HK-2 (cell line): Measurements from ENCODE around the gene GOLGA6L24.
"Not testable (repeated sequence)": the region's sequence is repeated elsewhere in the genome, so short reads cannot be mapped to it uniquely, and the experiment has no call there.

Experiments
- DNase-seq: peaks from one replicate; pipeline ENCODE4 v3.0.0-alpha.2; 2018; ENCODE audit not compliant: unreplicated experiment

Gene GOLGA6L24

GRCh38 chr15:28357984-28358383 lies at the start of gene GOLGA6L24:
Gene GOLGA6L24, minus strand, starts transcription at chr15:28358084. Its CDS starts 61 bp downstream, at chr15:28358023.
- not testable (repeated sequence) for DNase-seq

- not testable (repeated sequence) for DNase-seq
These were observed 45.0 kb upstream of the GOLGA6L24 start for GRCh38 chr15:28402774-28403435.

DNA sequence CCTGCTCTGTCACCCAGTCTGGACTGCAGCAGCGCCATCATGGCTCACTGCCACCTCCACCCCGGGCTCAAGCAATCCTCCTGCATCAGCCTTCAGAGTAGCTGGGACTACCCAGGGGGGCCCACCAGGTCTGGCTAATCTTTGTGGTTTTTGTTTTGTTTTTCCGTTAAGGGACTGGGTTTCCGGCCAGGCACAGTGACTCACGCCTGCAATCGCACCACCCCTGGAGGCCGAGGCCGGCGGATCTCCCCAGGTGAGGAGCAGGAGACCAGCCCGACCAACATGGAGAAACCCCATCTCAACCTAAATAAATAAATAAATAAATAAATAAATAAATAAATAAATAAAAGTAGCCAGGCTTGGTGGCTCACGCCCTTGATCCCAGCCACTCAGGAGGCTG lies 38.1 kb upstream of the GOLGA6L24 start:
- not testable (repeated sequence) for DNase-seq

DNA sequence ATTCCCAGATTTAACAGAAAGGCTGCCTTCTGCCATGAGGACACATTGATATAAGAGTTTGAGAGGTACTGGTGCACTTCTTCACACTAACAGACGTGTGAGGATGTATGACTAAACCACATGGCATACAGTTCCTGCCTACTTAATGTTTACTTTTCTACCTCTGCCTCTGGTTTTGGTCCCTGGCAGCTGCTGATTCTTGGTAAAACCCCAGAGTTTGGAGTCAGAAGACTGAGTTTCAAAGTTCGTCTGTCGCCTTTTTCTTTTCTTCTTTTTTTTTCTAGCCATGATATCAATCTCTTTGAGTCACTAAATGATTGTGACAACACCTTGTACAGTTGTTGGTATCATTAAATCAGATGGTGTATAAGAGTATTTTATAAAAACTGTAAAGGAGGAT lies 22.2 kb upstream of the GOLGA6L24 start:
- not testable (repeated sequence) for DNase-seq

GRCh38 chr15:28378364-28378763 lies 20.5 kb upstream of the GOLGA6L24 start, which contains the start of gene GOLGA8F:
Gene GOLGA8F, plus strand, starts transcription at chr15:28378664. Its CDS starts 98 bp downstream, at chr15:28378762.
- DNase-seq = not testable (repeated sequence)

DNA sequence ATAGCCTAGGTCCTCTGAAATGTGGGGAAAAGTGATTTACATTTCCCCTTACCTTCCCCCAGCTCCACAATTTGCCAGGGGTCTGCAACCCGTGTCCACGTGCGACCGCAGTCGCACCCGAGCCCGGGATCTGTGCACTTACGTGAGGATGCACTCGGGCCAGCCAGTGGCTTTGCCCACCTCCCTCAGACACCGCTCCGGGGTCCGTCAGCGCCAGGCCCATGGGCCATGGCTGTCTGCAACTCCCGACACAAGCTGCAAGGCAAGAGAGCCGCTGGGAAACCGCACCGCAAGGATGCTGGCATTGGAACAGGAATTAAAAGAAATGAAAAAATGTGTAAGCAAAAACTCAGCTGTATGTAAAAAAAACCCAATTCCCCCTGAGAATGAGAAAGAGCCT lies 7.6 kb upstream of the GOLGA6L24 start:
- DNase-seq = not testable (repeated sequence)

DNA sequence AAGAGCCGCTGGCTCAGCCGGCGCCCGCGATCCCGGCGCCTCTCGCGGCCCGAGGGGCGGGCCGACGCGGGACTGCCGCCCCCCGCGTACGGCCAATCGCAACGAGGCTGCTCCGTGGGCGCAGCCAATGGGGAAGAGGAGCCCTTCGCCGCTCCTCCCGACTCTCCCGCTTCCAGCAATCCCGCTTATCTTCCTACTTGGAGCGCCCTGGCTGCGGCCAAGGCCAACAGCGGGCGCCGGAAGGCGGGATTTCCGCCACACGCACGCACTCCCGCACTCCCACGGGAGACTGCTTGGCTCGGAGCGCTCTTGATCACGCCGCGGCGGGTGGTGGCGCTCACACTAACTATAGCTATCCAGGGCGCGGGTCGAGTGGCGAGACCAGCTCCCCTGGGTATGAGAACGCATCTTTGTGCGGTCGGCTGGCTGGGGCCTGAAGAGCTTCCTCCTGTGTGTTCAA lies 35.7 kb downstream of the GOLGA6L24 start, which contains the start of gene HERC2:
TSS of gene HERC2 (minus strand) at position 51 of the 460 bp plus-strand sequence. CDS start 746 bp downstream, outside the sequence.
- not testable (repeated sequence) for DNase-seq

GRCh38 chr15:28321358-28322078 lies 36.4 kb downstream of the GOLGA6L24 start:
- not testable (repeated sequence) for DNase-seq

- not testable (repeated sequence) for DNase-seq
These were observed 38.2 kb downstream of the GOLGA6L24 start for GRCh38 chr15:28319725-28320124.

- not testable (repeated sequence) for DNase-seq
These were observed 39.1 kb downstream of the GOLGA6L24 start for GRCh38 chr15:28318828-28319227.

GRCh38 chr15:28318122-28318521 lies 39.8 kb downstream of the GOLGA6L24 start:
- DNase-seq = not testable (repeated sequence)

DNA sequence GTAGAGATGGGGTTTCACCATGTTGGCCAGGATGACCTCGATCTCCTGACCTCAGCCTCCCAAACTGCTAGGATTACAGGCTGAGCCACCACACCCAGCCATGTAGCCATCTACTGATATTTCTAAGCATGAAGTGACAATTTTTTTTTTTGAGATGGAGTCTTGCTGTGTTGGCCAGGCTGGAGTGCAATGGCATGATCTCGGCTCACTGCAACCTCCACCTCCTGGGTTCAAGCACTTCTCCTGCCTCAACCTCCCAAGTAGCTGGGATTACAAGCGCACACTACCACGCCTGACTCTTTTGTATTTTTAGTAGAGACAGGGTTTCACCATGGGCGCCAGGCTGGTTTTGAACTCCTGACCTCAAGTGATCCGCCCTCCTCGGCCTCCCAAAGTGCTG lies 40.9 kb downstream of the GOLGA6L24 start:
- not testable (repeated sequence) for DNase-seq

GRCh38 chr15:28310454-28310853 lies 47.4 kb downstream of the GOLGA6L24 start:
- DNase-seq = not testable (repeated sequence)

DNA sequence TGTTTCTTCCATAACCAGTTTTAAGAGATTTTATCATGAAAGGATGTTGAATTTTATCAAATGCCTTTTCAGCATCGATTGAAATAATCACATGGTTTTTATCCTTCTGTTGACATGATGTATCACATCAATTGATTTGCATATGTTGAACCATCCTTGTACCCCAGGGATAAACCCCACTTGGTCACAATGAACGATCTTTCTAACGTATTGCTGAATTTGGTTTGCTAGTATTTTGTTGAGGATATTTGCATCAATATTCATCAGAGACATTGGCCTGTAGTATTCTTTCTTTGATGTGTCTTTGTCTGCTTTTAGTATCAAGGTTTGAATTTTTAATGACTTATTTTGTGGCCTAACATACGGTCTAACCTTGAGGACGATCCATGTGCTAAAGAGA lies 49.2 kb downstream of the GOLGA6L24 start:
- DNase-seq = not testable (repeated sequence)
